AG08395 (cell line): ENCODE measurements around the gene HSPA1L.
A peak's percentile ranks its signal among the peaks of the same experiment; 100 is the strongest.
"Not testable (repeated sequence)": the region's sequence is repeated elsewhere in the genome, so short reads cannot be mapped to it uniquely, and the experiment has no call there.

Source experiments
- DNase-seq: peaks from one replicate; pipeline ENCODE4 v3.0.0; 2012; ENCODE audit warnings: mixed read lengths, low spot score

Gene HSPA1L

DNA sequence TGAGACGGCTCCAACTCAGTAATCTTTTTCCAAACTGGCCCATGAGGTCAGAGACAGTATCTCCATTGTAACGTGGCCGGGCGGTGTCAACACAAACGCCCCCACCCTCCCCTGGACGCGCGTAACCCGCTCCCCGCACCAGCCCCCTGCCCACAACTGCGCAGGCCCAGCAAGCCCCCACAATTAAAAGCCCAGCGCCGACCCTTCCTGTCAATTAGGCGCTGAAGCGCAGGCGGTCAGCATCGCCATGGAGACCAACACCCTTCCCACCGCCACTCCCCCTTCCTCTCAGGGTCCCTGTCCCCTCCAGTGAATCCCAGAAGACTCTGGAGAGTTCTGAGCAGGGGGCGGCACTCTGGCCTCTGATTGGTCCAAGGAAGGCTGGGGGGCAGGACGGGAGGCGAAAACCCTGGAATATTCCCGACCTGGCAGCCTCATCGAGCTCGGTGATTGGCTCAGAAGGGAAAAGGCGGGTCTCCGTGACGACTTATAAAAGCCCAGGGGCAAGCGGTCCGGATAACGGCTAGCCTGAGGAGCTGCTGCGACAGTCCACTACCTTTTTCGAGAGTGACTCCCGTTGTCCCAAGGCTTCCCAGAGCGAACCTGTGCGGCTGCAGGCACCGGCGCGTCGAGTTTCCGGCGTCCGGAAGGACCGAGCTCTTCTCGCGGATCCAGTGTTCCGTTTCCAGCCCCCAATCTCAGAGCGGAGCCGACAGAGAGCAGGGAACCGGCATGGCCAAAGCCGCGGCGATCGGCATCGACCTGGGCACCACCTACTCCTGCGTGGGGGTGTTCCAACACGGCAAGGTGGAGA is at the start of gene HSPA1L, which contains the start of gene HSPA1A:
Gene HSPA1L (minus strand): TSS at position 259 of the 814 bp plus-strand sequence. CDS start 3,311 bp downstream, outside the sequence.
Gene HSPA1A (plus strand): TSS at position 519 of the 814 bp plus-strand sequence. CDS start 214 bp downstream, at position 733.
- peak; percentile 95 for DNase-seq

DNA sequence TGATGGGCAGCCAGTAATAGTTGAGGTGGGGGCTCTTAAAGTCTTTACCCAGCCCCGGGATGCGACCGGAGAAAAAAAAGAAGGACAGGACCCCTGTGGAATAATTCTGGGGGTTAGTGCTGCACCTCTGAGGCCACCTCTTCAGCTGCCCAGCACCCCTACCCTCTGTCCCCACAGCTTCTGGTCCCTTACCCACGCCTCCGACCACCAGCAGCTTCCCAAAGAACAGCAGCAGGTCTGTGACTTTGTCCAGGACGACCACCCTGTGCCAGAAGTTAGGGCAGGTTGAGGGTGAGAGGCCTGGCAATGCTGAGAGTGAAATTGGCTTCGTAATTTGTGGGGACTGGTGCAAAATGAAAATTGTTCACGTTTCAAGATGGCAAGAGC is 49.7 kb upstream of the HSPA1L start:
- DNase-seq = no peak

DNA sequence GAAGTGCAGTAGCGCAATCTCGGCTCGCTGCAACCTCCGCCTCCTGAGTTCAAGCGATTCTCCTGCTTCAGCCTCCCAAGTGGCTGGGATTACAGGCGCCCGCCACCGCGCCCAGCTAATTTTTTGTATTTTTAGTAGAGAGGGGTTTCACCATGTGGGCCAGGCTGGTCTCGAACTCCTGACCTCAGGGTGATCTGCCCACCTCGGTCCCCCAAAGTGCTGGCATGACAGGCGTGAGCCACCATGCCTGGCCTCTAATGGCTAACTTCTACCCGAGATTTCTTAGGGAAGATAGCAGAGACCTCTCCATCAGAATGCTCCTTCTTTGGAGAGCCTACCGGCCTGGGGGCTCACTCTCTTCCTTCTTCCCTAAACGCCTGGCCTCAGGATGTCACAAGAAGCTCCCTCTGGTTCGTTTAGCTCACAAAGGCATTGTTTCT is 49.1 kb upstream of the HSPA1L start:
- DNase-seq = not testable (repeated sequence)

DNA sequence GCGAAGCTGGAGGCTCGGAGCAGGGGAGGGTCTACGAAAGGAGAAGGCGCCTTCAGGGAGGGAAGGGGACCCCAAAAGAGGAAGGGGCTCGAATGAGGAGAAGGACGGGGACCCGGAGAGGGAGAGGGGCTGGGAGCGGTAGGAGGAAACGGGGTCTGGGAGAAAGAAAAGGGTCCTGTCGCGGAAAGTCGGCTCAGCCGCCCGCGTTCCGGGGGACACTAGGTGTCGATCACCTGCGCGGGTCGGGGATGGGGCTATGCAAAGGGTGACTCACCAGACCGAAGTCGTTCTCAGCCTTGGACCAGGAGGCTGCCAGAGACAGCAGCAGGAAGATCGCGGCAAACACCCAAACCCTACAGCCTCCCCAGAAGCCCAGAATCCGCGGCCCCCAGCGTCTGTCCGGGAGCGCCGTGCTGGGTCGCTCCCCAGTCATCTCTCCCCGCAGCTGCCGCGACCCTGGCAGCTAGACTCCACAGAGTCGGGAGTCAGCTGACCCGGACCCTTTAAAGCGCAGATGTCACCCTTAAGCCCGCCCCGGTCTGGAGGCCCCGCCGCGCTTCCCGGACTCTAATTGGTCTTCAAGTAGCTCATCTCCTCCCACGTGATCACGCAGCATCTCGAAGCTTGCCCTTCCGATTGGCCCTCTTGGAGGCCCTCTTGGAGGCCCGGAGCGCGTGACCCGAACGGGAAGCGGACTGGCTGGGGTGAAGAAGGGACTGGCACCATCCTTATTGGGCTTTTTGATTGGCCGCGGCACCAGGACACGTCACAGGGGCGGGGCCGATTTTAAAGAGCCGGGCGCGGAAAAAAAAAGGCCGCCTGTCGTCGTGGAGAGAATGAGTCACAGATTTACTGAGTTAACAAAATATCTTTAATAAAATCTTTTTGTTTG is 47.5 kb upstream of the HSPA1L start, which contains the start of gene NEU1:
Gene NEU1 (minus strand): TSS at position 478 of the 892 bp plus-strand sequence. CDS start 45 bp downstream, at position 433.
- DNase-seq = peak; percentile 100

DNA sequence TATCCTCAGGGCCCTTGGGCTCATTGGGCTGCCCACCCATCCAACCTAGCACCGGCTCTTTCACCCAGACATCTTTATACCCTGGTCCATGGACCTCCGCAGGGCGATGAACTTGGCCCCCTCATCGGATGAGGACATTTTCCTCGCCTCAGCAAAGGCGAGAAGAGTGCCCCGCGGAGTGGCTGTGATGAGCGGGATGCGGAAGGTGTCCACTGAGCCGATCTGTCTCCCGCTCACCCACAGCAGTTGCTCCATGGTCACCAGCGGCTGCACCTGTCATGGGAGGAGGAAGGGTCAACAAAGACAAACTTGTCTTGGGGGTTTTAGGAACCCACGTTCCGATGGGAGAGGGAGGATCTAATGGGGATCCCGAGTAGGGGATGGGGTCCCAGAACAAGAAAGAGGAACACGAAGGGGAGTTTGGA is 46.8 kb upstream of the HSPA1L start:
- DNase-seq = no peak

DNA sequence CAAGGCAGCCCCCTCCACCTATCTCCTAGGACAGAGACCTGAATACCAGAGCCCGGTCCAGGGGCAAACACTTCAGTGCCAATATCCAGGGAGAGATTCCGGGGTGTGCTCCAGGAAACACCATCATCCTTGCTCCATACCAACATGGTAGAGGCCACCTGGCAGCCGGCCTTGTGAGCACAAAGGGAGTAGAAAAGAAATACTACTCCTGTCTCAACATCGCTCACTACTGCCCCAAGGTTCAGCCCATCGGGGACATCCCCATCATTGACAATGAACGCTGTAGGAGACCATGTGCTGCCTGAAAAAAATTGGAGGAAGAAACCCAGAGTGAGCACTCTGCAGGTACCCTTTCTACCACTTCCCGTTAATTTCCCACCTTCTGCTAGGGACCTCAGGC is 46.1 kb upstream of the HSPA1L start:
- no peak for DNase-seq

DNA sequence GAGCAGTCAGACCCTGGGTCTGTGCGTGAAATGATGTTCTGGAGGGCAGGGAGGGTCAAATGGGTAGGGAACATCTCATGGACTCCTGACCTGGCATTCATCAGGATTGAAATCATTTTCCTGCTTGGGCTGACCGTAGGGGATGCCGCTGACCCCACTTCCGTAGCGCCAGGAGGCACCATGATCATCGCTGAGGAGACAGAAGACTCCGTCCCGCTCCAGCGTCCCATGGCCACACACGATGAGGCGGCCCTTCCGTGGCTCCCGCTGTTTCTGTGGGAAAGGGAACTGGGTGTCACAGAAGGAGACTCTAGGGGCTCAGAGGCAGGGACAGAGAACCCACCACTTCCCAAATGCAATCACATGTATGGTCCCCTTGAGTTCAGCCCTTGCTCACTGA is 45.3 kb upstream of the HSPA1L start:
- DNase-seq = no peak

DNA sequence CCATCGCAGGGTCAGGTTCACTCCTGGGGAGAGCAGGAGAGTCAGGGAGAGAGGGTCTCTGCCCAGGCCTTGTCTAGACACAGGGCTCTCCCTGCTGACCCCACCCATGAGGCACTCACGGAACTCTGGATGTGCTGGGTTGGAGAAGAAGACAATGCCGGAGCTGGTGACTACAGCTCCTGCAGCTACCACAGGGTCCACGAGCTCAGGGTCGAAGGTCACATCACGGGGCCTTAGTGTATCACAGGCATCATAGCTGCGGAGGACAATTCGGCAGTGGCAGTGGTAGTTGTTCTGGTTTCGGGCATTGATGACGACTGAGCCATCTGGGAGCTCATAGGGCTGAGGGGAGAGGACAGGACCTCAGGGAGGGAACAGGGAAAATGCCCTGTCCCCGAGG is 44.8 kb upstream of the HSPA1L start:
- DNase-seq = no peak

DNA sequence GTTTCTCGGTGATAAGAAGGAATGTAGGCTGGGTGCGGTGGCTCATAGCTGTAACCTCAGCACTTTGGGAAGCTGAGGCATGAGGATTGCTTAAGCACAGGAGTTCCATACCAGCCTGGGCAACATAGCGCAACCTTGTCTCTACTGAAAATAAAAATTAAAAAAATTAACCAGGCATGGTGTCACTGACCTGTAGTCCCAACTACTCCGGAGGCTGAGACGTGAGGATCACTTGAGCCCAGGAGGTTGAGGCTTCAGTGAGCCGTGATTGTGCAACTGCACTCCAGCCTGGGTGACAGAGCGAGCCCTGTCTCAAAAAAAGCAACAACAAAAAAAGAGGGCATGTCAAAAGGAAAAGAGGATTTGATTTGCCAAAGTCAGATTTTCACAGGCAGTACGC is 43.6 kb upstream of the HSPA1L start:
- no peak for DNase-seq

DNA sequence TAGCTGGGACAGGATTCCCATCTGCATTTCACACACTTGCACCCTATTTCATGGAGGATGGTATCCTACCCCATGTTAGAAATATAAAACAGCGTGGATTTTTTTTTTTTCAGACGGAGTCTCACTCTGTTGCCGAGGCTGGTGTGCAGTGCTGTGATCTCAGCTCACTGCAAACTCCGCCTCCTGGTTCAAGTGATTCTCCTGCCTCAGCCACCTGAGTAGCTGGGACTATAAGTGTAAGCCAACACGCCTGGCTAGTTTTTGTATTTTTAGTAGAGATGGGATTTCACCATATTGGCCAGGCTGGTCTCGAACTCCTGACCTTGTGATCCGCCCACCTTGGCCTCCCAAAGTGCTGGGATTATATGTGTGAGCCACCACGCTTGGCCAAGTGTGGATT is 42.7 kb upstream of the HSPA1L start:
- not testable (repeated sequence) for DNase-seq

DNA sequence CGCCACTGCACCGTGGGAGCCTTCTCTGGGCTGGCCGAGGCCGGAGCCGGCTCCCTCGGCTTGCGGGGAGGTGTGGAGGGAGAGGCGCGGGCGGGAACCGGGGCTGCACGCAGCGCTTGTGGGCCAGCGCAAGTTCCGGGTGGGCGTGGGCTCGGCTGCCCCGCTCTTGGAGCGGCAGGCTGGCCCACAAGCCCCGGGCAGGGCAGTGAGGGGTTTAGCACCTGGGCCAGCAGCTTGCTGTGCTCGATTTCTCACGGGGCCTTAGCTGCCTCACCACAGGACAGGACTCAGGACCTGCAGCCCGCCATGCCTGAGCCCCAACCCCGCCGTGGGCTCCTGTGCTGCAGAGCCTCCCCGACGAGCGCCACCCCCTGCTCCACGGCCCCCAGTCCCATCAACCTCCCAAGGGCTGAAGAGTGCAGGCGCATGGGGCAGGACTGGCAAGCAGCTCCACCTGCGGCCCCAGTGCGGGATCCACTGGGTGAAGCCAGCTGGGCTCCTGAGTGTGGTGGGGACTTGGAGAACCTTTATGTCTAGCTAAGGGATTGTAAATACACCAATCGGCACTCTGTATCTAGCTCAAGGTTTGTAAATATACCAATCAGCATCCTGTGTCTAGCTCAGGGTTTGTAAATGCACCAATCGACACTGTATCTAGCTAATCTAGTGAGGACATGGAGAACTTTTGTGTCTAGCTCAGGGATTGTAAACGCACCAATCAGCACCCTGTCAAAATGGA is 37.1 kb upstream of the HSPA1L start:
- not testable (repeated sequence) for DNase-seq

DNA sequence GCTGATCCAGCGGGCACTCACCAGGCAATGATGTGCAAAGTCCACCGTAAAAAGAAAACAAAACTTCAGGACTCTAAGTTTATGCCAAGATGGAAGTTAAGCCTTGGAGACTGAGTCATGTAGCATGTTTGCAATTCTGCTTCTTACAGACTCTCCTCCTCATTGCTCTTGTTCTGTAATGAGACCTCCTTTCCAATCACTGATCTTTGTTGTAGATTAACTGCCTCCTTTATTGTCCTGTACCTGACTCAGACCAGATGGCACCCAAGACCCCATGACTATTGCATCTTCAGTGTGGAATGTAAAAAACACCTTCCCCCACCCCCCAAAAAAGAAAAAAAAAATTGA is 36.4 kb upstream of the HSPA1L start:
- no peak for DNase-seq

DNA sequence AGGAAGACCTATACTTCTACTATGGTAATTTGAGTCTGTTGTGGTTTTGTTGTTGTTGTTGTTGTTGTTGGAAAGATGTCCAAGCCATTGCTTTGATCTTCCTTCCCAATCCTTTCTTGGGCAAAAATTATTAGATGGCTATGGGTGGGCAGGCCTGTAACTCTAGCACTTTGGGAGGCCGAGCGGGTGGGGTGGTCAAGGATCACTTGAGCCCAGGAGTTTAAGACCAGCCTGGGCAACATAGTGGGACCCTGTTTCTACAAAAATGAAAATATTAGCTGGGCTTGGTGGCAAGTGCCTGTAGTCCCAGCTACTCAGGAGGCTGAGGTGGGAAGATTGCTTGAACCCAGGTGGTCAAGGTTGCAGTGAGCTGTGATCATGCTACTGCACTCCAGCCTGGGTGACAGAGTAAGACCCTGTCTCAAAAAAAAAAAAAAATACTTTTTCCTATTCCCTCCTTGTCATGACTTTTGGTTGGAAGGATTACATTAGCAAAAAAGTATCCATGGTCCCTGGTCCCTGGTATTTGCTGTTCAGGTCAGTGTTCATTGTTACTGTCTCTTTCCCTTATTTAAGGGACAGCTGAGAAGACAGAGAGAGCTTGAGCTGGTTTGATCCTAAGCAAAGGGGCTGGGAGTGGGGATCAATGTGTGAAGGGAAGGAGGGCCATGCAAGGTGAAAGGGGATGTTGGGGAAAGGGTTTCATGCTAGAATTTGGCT is 35.8 kb upstream of the HSPA1L start:
- no peak for DNase-seq

DNA sequence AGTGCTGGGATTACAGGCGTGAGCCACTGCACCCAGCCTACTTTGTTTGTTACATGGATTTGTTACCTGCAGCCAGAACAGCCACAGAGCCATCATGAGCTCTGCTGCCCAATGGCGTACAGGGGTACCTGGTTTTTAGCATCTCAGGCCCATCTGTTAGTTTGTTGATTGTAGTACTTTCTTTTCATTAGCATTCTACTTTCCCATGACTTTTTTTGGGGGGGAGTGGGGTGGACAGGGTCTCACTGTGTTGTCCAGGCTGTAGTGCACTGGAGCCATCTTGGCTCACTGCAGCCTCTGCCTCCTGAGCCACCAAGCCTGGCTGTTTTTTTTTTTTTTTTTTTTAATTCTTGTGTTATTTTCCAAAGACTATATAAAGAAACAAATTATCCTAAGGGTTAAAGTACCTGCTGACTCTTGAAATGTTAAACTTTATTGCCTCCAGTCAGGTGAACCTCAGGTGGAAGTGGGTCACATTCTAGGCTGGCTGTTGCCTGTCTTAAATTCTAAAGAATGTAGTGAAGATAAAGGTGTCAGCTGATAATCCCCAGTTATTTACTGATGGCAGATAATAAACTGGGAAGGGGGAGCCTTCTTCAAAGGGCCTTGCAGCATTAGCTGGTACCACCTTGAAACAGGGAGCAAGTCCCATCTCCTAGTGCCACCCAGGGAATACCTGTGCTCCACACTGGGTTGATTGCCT is 32.3 kb upstream of the HSPA1L start:
- no peak for DNase-seq

DNA sequence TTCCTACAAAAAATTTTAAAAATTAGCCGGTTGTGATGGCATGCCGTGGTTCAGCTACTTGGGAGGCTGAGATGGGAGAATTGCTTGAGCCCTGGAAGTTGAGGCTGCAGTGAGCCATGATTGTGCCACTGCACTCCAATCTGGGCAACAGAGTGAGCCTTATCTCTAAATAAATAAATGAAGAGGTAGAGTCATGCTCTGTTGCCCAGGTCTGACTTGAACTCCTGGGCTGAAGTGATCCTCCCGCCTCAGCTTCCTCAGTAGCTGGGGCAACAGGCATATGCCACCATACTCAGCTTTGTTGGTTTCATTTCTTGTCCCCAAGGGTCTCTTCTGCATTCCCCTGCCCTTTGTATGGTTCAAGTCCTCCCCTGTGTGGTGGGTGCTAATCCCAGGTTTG is 29.4 kb upstream of the HSPA1L start:
- no peak for DNase-seq

DNA sequence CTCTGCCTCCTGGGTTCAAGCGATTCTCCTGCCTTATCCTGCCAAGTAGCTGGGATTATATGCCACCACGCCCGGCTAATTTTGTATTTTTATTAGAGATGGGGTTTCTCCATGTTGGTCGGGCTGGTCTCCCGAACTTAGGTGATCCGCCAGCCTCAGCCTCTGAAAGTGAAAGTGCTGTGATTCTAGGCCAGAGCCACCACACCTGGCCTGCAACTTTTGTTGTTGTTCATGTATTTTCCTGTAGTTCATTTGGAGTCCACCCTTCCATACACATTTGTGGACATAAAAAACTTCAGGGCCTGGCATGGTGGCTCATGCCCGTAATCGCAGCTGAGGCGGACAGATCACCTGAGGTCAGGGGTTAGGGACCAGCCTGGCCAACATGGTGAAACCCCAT is 27.0 kb upstream of the HSPA1L start:
- DNase-seq = no peak

DNA sequence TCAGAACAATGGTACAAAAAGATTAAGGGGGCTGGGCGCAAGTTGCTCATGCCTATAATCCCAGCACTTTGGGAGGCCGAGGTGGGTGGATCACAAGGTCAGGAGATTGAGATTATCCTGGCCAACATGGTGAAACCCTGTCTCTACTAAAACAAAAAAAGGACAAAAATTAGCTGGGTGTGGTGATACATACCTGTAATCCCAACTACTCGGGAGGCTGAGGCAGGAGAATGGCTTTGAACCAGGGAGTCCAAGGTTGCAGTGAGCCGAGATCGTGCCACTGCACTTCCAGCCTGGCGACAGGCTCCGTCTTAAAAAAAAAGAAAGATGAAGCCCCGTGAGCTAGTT is 24.7 kb upstream of the HSPA1L start:
- not testable (repeated sequence) for DNase-seq

DNA sequence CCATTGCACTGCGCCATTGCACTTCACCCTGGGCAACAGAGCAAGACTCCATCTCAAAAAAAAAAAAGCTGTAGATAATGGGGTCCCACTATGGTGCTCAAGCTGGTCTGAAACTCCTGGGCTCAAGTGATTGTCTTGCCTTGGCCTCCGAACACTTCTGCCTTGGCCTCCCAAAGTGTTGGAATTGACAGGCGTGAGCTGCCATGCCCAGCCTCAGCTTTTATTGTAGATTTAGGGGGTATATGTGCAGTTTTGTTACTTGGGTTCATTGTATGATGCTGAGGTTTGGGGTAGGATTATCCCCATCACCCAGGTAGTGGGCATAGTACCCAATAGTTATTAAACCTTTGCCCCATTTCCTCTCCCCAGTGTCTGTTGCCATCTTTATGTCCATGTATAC is 23.9 kb upstream of the HSPA1L start:
- DNase-seq = no peak

DNA sequence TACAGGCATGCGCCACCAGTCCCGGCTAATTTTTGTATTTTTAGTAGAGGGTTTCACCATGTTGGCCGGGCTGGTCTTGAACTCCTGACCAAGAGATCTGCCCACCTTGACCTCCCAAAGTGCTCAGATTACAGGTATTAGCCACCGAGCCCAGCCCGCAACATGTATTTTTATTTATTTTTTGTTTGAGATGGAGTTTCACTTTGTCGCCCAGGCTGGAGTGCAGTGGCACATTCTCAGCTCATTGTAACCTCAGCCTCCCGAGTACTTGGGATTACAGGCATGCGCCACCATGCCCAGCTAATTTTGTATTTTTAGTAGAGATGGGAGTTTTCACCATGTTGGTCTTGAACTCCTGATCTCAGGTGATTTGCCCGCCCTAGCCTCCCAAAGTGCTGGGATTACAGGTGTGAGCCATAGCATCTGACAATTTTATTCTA is 23.1 kb upstream of the HSPA1L start:
- not testable (repeated sequence) for DNase-seq

DNA sequence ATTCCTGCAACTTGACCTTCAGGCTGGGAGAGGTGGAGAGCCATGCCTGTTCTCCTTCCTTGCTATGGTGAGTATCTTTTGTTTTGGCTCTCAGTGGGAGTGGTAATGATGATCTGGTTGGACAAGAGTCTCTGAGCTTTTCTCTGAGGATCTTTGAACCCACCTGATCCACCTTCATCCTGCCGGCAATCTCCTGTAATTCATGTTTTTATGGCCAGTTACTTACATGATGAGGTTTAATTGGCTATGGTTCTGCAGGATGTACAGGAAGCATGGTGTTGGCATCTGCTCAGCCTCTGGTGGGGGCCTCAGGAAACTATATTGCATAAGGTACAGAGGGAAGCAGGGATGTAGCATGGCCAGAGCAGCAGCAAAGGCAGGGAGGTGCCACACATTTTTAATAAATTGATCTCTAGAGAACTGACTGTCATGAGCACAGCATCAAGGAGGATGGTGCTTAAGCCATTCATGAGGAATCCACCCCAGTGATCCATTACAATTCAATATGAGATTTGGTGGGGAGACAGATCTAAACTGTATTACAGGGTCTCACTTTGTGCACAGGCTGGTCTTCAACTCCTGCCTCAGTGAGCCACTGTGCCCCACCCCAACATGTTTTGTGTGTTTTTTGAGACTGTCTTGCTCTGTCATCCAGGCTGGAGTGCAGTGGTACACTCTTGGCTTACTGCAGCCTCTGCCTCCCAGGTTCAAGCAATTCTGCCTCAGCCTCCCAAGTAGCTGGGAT is 22.5 kb upstream of the HSPA1L start:
- no peak for DNase-seq
